ENCODE measurements around the gene C1orf74.
A peak's percentile ranks its signal among the peaks of the same experiment; 100 is the strongest.

Gene C1orf74

DNA sequence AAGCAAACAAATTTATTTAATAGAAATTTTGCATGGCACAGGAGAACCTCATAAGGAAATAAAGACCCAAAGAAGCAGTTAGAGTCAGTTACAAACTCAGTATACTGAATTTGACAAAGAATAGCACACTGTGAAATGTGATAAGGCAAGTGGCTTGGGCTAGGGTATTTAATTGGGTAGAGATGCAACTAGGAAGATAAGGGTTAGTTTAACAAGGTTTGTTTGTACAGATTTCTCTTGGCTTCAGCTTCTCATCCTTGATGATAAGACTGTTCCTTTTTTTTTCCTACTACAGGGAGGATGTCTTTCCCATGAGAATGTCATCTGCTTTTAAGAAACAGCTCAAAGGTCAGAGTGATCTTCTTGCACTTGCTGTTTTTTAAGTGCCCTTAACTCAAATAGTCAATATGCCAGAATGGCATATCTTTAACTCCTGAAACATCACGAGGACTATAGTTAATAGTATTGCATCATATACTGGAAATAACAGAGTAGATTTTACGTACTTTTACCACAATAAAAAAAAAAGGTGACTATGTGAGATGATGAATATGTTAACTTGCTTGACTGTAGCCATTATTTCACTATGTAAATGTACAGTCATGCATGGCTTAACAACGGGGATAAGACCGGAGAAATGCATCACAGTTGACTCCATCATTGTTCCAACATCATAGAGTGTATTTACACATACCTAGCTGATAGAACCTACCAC is 37.8 kb downstream of the C1orf74 start:
- DNase-seq (ENCODE audit: low read depth) = no peak

- DNase-seq (ENCODE audit: low read depth) = peak; percentile 39
Observed at GRCh38 chr1:209743145-209743482, 41.2 kb downstream of the C1orf74 start.

GRCh38 chr1:209742409-209743144 is 41.8 kb downstream of the C1orf74 start:
- peak; percentile 20 for DNase-seq (ENCODE audit: low read depth)

- no peak for DNase-seq (ENCODE audit: low read depth)
Observed at GRCh38 chr1:209741889-209742288, 42.5 kb downstream of the C1orf74 start.

DNA sequence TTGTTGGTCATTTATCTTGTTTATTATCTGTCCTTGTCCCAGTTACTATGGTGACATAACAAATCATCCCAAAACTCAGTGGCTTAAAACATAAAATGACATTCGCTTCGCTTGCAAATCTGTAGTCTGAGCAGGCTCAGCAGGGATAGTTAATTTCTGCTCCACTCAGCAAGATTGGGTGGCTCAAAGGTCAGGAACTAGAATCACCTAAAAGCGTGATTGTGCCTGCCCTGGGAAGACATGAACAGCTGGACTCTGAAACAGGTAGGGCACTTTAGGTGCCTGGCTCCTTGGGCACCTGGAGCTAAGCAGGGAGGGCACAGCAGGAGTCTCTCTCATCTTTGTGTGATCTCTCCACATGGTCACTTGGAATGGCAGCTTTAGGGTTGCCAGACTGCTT is 43.2 kb downstream of the C1orf74 start:
- no peak for DNase-seq (ENCODE audit: low read depth)

- no peak for DNase-seq (ENCODE audit: low read depth)
Observed at GRCh38 chr1:209738270-209738669, 46.1 kb downstream of the C1orf74 start.

- DNase-seq (ENCODE audit: low read depth) = no peak
Observed at GRCh38 chr1:209737118-209737505, 47.2 kb downstream of the C1orf74 start.

GRCh38 chr1:209736490-209737117 is 47.8 kb downstream of the C1orf74 start:
- DNase-seq (ENCODE audit: low read depth) = no peak

- no peak for DNase-seq (ENCODE audit: low read depth)
Observed at GRCh38 chr1:209733409-209734192, 50.8 kb downstream of the C1orf74 start.

- no peak for DNase-seq (ENCODE audit: low read depth)
Observed at GRCh38 chr1:209732725-209733124, 51.6 kb downstream of the C1orf74 start.

DNA sequence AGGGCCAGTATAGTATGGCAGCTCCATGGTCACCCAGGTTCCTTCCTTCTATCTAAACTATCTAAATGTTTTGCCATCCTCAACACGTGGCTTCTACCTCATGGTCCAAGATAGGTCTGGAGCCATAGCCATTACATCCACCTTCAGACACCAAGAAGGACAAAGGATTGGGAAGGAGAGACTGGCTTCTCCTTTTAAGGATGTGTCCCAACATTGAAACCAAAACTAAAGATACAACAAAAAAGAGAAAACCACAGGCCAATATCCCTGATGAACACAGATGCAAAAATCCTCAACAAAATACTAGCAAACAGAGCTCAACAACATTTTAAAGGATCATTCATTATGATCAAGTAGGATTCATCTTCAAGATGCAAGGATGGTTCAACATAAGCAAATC is 54.9 kb downstream of the C1orf74 start:
- no peak for DNase-seq (ENCODE audit: low read depth)
